ACC112 (cell line): ENCODE data around the gene UVRAG.
"Not testable (repeated sequence)": the region's sequence is repeated elsewhere in the genome, so short reads cannot be mapped to it uniquely, and the experiment has no call there.

Experiments
- H2AFZ ChIP-seq: fragments of 200-600 bp; sonication (generic); one replicate; pipeline ENCODE4 v1.6.0; 2017; ENCODE audit warnings: antibody characterized with exemption, low read length; ENCODE audit not compliant: unreplicated experiment
- H3K27ac ChIP-seq: fragments of 200-600 bp; sonication (generic); 2 replicates; pipeline ENCODE4 v1.5.1; 2014; ENCODE audit warnings: low read depth, mild to moderate bottlenecking, antibody characterized with exemption, low read length, moderate library complexity
- H3K27me3 ChIP-seq: fragments of 200-600 bp; sonication (generic); 2 replicates; pipeline ENCODE4 v1.6.1; 2014; ENCODE audit warnings: mild to moderate bottlenecking, antibody characterized with exemption, low read length, moderate library complexity, mixed read lengths; ENCODE audit not compliant: insufficient read depth
- H3K36me3 ChIP-seq: fragments of 200-600 bp; sonication (generic); 2 replicates; pipeline ENCODE4 v1.6.1; 2016; ENCODE audit warnings: mild to moderate bottlenecking, antibody characterized with exemption, low read length, moderate library complexity, mixed read lengths; ENCODE audit not compliant: insufficient read depth
- H3K4me1 ChIP-seq: fragments of 200-600 bp; sonication (generic); one replicate; pipeline ENCODE4 v1.6.1; 2016; ENCODE audit warnings: low read length, mixed read lengths; ENCODE audit not compliant: insufficient read depth, unreplicated experiment, control insufficient read depth
- H3K4me3 ChIP-seq: fragments of 200-600 bp; sonication (generic); 2 replicates; pipeline ENCODE4 v1.5.1; 2014; ENCODE audit warnings: mild to moderate bottlenecking, low read depth, low read length
- H3K79me2 ChIP-seq: fragments of 200-600 bp; sonication (generic); one replicate; pipeline ENCODE4 v1.6.0; 2016; ENCODE audit warnings: low read length; ENCODE audit not compliant: control insufficient read depth, unreplicated experiment, insufficient read depth

Gene UVRAG

GRCh38 chr11:76067099-76067498, 252.1 kb downstream of the UVRAG start:
- Histone ChIP-seq H3K4me3 (no peak overlapping the region), H3K4me1 (peaks cover 4% of the 10 kb centered on the region), H3K27me3 (no peaks in the 10 kb centered on the region), H3K79me2 (no peaks in the 10 kb centered on the region), H3K36me3 (peaks cover 7% of the 10 kb centered on the region; the same call in 1 of the 2 replicates), H2AFZ (no peak overlapping the region), H3K27ac (no peak overlapping the region)

- H2AFZ ChIP-seq = no peak overlapping the region
- H3K79me2 ChIP-seq = no peaks in the 10 kb centered on the region
- no peak overlapping the region for H3K27ac ChIP-seq
- H3K4me1 ChIP-seq = peaks cover 12% of the 10 kb centered on the region
- no peaks in the 10 kb centered on the region for H3K27me3 ChIP-seq
- H3K4me3 ChIP-seq = no peak overlapping the region
- peaks cover 7% of the 10 kb centered on the region; the same call in 1 of the 2 replicates for H3K36me3 ChIP-seq
These were observed 254.0 kb downstream of the UVRAG start for GRCh38 chr11:76069001-76069400.

GRCh38 chr11:76071090-76071489, 256.1 kb downstream of the UVRAG start:
- Histone ChIP-seq H2AFZ (no peak overlapping the region), H3K79me2 (no peaks in the 10 kb centered on the region), H3K27ac (no peak overlapping the region), H3K4me3 (no peak overlapping the region), H3K27me3 (no peaks in the 10 kb centered on the region), H3K36me3 (peaks cover 7% of the 10 kb centered on the region; the same call in 1 of the 2 replicates), H3K4me1 (peaks cover 28% of the 10 kb centered on the region)

- Histone ChIP-seq H2AFZ (no peak overlapping the region), H3K4me3 (peak overlapping the region; percentile 17; the same call in 1 of the 2 replicates), H3K27ac (peak overlapping the region; percentile 85), H3K27me3 (no peaks in the 10 kb centered on the region), H3K36me3 (peaks cover 7% of the 10 kb centered on the region; the same call in 1 of the 2 replicates), H3K4me1 (peaks cover 40% of the 10 kb centered on the region), H3K79me2 (no peaks in the 10 kb centered on the region)
These were observed 258.7 kb downstream of the UVRAG start for GRCh38 chr11:76073724-76074123.

- H3K4me1 ChIP-seq = peaks cover 40% of the 10 kb centered on the region
These were observed 259.4 kb downstream of the UVRAG start for GRCh38 chr11:76074148-76075095.

GRCh38 chr11:76075716-76076115, 260.7 kb downstream of the UVRAG start:
- Histone ChIP-seq H2AFZ (no peak overlapping the region), H3K4me3 (no peak overlapping the region), H3K27me3 (no peaks in the 10 kb centered on the region), H3K4me1 (peaks cover 40% of the 10 kb centered on the region), H3K79me2 (no peaks in the 10 kb centered on the region), H3K27ac (0 out of 2 replicates have a peak overlapping the region, but pooled peaks have one; percentile 85), H3K36me3 (no peaks in the 10 kb centered on the region; the same call in 1 of the 2 replicates)

More at GRCh38 chr11:76074148-76075095, 259.4 kb downstream of the UVRAG start:
- H2AFZ ChIP-seq = no peak overlapping the region
- H3K27ac ChIP-seq = peak overlapping the region; percentile 85
- peaks cover 7% of the 10 kb centered on the region; the same call in 1 of the 2 replicates for H3K36me3 ChIP-seq
- H3K27me3 ChIP-seq = no peaks in the 10 kb centered on the region
- H3K79me2 ChIP-seq = no peaks in the 10 kb centered on the region
- peak overlapping the region; percentile 18; the same call in 1 of the 2 replicates for H3K4me3 ChIP-seq

GRCh38 chr11:76076253-76076652, 261.2 kb downstream of the UVRAG start:
- not testable (repeated sequence) for H3K79me2 ChIP-seq, H3K4me3 ChIP-seq, H2AFZ ChIP-seq, H3K27me3 ChIP-seq, H3K27ac ChIP-seq, H3K36me3 ChIP-seq
- H3K4me1 ChIP-seq = peaks cover 36% of the 10 kb centered on the region

GRCh38 chr11:76076749-76077148, 261.7 kb downstream of the UVRAG start:
- H3K27me3 ChIP-seq = no peaks in the 10 kb centered on the region

GRCh38 chr11:76077575-76078150, 262.7 kb downstream of the UVRAG start:
- Histone ChIP-seq H3K36me3 (no peaks in the 10 kb centered on the region; the same call in none of the 2 replicates), H2AFZ (peak overlapping the region; percentile 36), H3K27me3 (no peaks in the 10 kb centered on the region)

More at GRCh38 chr11:76076749-76077148, 261.7 kb downstream of the UVRAG start:
- H2AFZ ChIP-seq = no peak overlapping the region
- H3K4me3 ChIP-seq = no peak overlapping the region
- H3K27ac ChIP-seq = no peak overlapping the region
- H3K79me2 ChIP-seq = no peaks in the 10 kb centered on the region
- no peaks in the 10 kb centered on the region; the same call in none of the 2 replicates for H3K36me3 ChIP-seq
- H3K4me1 ChIP-seq = peaks cover 36% of the 10 kb centered on the region

GRCh38 chr11:76081084-76081483, 266.1 kb downstream of the UVRAG start:
- H2AFZ ChIP-seq, H3K27ac ChIP-seq, H3K4me3 ChIP-seq, H3K79me2 ChIP-seq, H3K27me3 ChIP-seq, H3K36me3 ChIP-seq: not testable (repeated sequence)
- H3K4me1 ChIP-seq = peaks cover 41% of the 10 kb centered on the region

More at GRCh38 chr11:76077575-76078150, 262.7 kb downstream of the UVRAG start:
- peak overlapping the region; percentile 51 for H3K27ac ChIP-seq
- peak overlapping the region; percentile 66 for H3K4me3 ChIP-seq
- no peaks in the 10 kb centered on the region for H3K79me2 ChIP-seq
- peaks cover 38% of the 10 kb centered on the region for H3K4me1 ChIP-seq
